HepG2 (cell line): ENCODE measurements around the gene ZNF48. TPM values are rescaled to one million over a fixed set of nuclear protein-coding genes. Genes with fewer than 3 reads are reported as not detected.

Experiments
- ERF ChIP-seq: IDR thresholded peaks from 2 replicates; pipeline ENCODE4 v1.6.1; 2018; ENCODE audit warnings: missing biosample characterization, missing genetic modification reagents
- FOXA1 ChIP-seq, 2 experiments: fragments of 450-650 bp in 1 of 2; sonication (generic) in 1 of 2; formaldehyde crosslinking in 1 of 2; IDR thresholded peaks; 2 replicates each; pipeline versions ENCODE4 v1.4.0 to v1.6.1; 2016 to 2020; ENCODE audit warnings: missing genetic modification reagents in 1 of 2
- GATAD1 ChIP-seq: IDR thresholded peaks from 2 replicates; pipeline ENCODE4 v1.6.1; 2016; ENCODE audit warnings: missing genetic modification reagents, missing compliant biosample characterization
- GATAD2A ChIP-seq: IDR thresholded peaks from 2 replicates; pipeline ENCODE4 v1.6.1; 2016
- GRHL1 ChIP-seq: sonication (generic); formaldehyde crosslinking; conservative IDR thresholded peaks from 2 replicates; pipeline ENCODE4 v1.8.0; 2022; ENCODE audit warnings: missing genetic modification reagents
- HMG20A ChIP-seq: IDR thresholded peaks from 2 replicates; pipeline ENCODE4 v1.6.1; 2016; ENCODE audit warnings: borderline replicate concordance
- HNRNPL ChIP-seq: fragments of 200-400 bp; formaldehyde crosslinking; IDR thresholded peaks from 2 replicates; pipeline ENCODE4 v1.6.1; 2017; ENCODE audit warnings: mild to moderate bottlenecking, low read depth, low read length
- IKZF1 ChIP-seq: fragments of 450-650 bp; IDR thresholded peaks from 2 replicates; pipeline ENCODE4 v1.7.1; 2016
- JARID2 ChIP-seq: sonication (generic); formaldehyde crosslinking; IDR thresholded peaks from 2 replicates; pipeline ENCODE4 v1.8.1; 2023; ENCODE audit warnings: missing genetic modification reagents, inconsistent platforms; ENCODE audit not compliant: insufficient replicate concordance
- MATR3 ChIP-seq: sonication (generic); formaldehyde crosslinking; IDR thresholded peaks from 2 replicates; pipeline ENCODE4 v1.4.0; 2020; ENCODE audit warnings: missing genetic modification reagents
- MEIS2 ChIP-seq: sonication (generic); formaldehyde crosslinking; IDR thresholded peaks from 2 replicates; pipeline ENCODE4 v1.9.0; 2021; ENCODE audit warnings: mild to moderate bottlenecking, missing genetic modification reagents
- NFAT5 ChIP-seq: sonication (generic); formaldehyde crosslinking; IDR thresholded peaks from 2 replicates; pipeline ENCODE4 v1.4.0; 2020; ENCODE audit warnings: missing genetic modification reagents
- NR1H2 ChIP-seq: sonication (generic); formaldehyde crosslinking; IDR thresholded peaks from 2 replicates; pipeline ENCODE4 v1.8.1; 2022; ENCODE audit warnings: low read depth, missing genetic modification reagents, borderline replicate concordance
- PHF8 ChIP-seq: sonication (generic); formaldehyde crosslinking; IDR thresholded peaks from 2 replicates; pipeline ENCODE4 v1.5.0; 2020; ENCODE audit warnings: missing genetic modification reagents
- TCF7 ChIP-seq: sonication (generic); IDR thresholded peaks from 2 replicates; pipeline ENCODE4 v1.6.1; 2016; ENCODE audit warnings: antibody characterized with exemption, low read depth
- THYN1 ChIP-seq: sonication (generic); formaldehyde crosslinking; IDR thresholded peaks from 2 replicates; pipeline ENCODE4 v1.8.1; 2023; ENCODE audit warnings: low read depth, mild to moderate bottlenecking, moderate library complexity, missing genetic modification reagents, borderline replicate concordance
- ZBTB25 ChIP-seq: IDR thresholded peaks from 2 replicates; pipeline ENCODE4 v1.6.1; 2018; ENCODE audit warnings: missing genetic modification reagents
- ZNF512 ChIP-seq: sonication (generic); formaldehyde crosslinking; IDR thresholded peaks from 2 replicates; pipeline ENCODE4 v1.4.0; 2020; ENCODE audit warnings: mild to moderate bottlenecking, missing genetic modification reagents
- ZNF576 ChIP-seq: sonication (generic); formaldehyde crosslinking; IDR thresholded peaks from 2 replicates; pipeline ENCODE4 v1.4.0; 2020; ENCODE audit warnings: mild to moderate bottlenecking, missing genetic modification reagents
- ZNF816 ChIP-seq: sonication (generic); formaldehyde crosslinking; IDR thresholded peaks from 2 replicates; pipeline ENCODE4 v1.8.0; 2022; ENCODE audit warnings: missing genetic modification reagents, mild to moderate bottlenecking, borderline replicate concordance
- ZSCAN12 ChIP-seq: sonication (generic); formaldehyde crosslinking; IDR thresholded peaks from 2 replicates; pipeline ENCODE4 v1.9.0; 2021; ENCODE audit warnings: mild to moderate bottlenecking, missing genetic modification reagents
- polyA plus RNA-seq, 8 experiments: library from polyadenylated mRNA; depleted of rRNA in 3 of 8; stranded (reverse) in 7 of 8; unstranded in 1 of 8; fragments of >200 nt; fragmentation: Illumina TruSeq in 4 of 8; extraction: Trizol in 4 of 8; gene quantifications; 2 replicates each; pipeline versions ENCODE4 v1.2.1 to v1.2.3, GENCODE V29; 2011 to 2016; ENCODE audit warnings: low read depth in 4 of 8, missing spikeins in 1 of 8, mixed read lengths in 1 of 8; ENCODE audit not compliant: insufficient read depth in 1 of 8
- total RNA-seq, 5 experiments: library from RNA; depleted of rRNA; stranded (reverse); fragments of >200 nt; fragmentation: Illumina TruSeq; extraction: Trizol; gene quantifications; 2 replicates each; pipeline ENCODE4 v1.2.3, GENCODE V29; 2016; ENCODE audit warnings: low read depth in 1 of 5

ZNF48 gene
- total and polyA plus RNA-seq, 2 of the 13 experiments (the other 11 are each of a cell fraction or from before 2014, with no cell fraction given): 9.9 to 12.3 TPM

- TF ChIP-seq NFAT5 (peak; percentile 93), ERF (CRISPR knock-in tag) (peak; percentile 83), IKZF1 (no peak), NR1H2 (peak; percentile 91; the same call in 1 of the 2 replicates), ZNF816 (CRISPR knock-in tag) (no peak; the same call in 1 of the 2 replicates), TCF7 (no peak), ZBTB25 (no peak; the same call in 1 of the 2 replicates), JARID2 (peak; percentile 52), GATAD1 (peak; percentile 21; the same call in 1 of the 2 replicates), ZSCAN12 (CRISPR knock-in tag) (no peak), ZNF576 (CRISPR knock-in tag) (no peak), ZNF512 (CRISPR knock-in tag) (no peak), HNRNPL (no peak), THYN1 (CRISPR knock-in tag) (no peak), HMG20A (CRISPR knock-in tag) (no peak), MATR3 (CRISPR knock-in tag) (no peak), MEIS2 (no peak; the same call in 1 of the 2 replicates), GATAD2A (CRISPR knock-in tag) (peak; percentile 56), GRHL1 (no peak), PHF8 (CRISPR knock-in tag) (no peak), FOXA1 (IDR thresholded peaks at IDR 0.05) (no peak), FOXA1 (CRISPR knock-in tag; IDR thresholded peaks at IDR 0.05) (no peak)
Observed at GRCh38 chr16:30430428-30430970, 35.3 kb downstream of the ZNF48 start (continued).
